Activated CD4-positive, alpha-beta T cell treated with anti-CD3 and anti-CD28 coated beads, Interleukin-2, amount 10 ng/mL, durations not matched to agents 7 days and 5 days (primary cell): ENCODE results near the gene RYR3. TPM values are rescaled to one million over a fixed set of nuclear protein-coding genes. Genes with fewer than 3 reads are reported as not detected.

Experiments used
- CTCF ChIA-PET: fragments of 350-600 bp; sonication (Branson Sonifier 250); formaldehyde crosslinking; loops from one replicate; lab custom pipeline; 2021; ENCODE audit warnings: antibody characterized with exemption; lab: Charles Lee
- POLR2A ChIA-PET: fragments of 350-600 bp; sonication (Branson Sonifier 250); formaldehyde crosslinking; loops from one replicate; lab custom pipeline; 2021; ENCODE audit warnings: antibody characterized with exemption; lab: Charles Lee
- DNase-seq: peaks from one replicate; pipeline ENCODE4 v3.0.0-alpha.2; 2020
- H3K27ac Mint-ChIP-seq: one replicate; pipeline ENCODE4 v1.8.0; 2021; ENCODE audit warnings: mild to moderate bottlenecking, moderate library complexity, mixed read lengths
- H3K27me3 Mint-ChIP-seq: one replicate; pipeline ENCODE4 v1.8.0; 2021; ENCODE audit warnings: mixed read lengths
- H3K36me3 Mint-ChIP-seq: one replicate; pipeline ENCODE4 v1.8.0; 2021; ENCODE audit warnings: low read depth, mixed read lengths
- H3K4me1 Mint-ChIP-seq: one replicate; pipeline ENCODE4 v1.8.0; 2021; ENCODE audit warnings: mixed read lengths
- H3K4me3 Mint-ChIP-seq: one replicate; pipeline ENCODE4 v1.8.0; 2021; ENCODE audit warnings: mild to moderate bottlenecking, moderate library complexity, mixed read lengths
- H3K9me3 Mint-ChIP-seq: one replicate; pipeline ENCODE4 v1.8.0; 2021; ENCODE audit warnings: mixed read lengths
- total RNA-seq, 2 experiments: library from RNA; stranded (reverse); gene quantifications; one replicate each; pipeline ENCODE4 v1.2.3, GENCODE V29; 2021

The RYR3 gene
- total RNA-seq, 2 experiments from 2014 or later, result not detected

DNA sequence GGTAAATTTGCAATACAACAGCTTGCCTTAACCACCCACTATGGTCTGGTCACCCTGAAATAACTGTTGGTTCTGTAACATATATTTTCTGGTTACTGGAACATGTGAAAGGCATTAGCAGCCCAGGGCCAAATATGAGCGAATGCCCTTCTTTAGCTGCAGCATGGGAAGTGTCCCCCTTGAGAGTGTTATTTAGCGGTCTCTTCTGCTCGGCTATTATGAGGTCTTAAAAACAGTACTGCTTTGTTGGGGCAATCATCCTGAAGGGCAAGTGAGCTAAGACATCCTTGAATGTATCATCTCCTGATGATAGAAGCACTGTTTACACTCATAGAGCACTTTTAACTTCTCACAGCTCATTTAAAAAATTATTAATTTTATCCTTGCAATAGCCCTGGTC lies 90.2 kb downstream of the RYR3 start:
- H3K27me3 Mint-ChIP-seq, result peaks cover 2% of the 10 kb centered on the region
- POLR2A ChIA-PET, result no interaction called here
- no peak overlapping the region for H3K27ac Mint-ChIP-seq
- CTCF ChIA-PET, result interaction anchor here (0.6 kb wide), 1 partner anchor 197 kb away, joined by 6 read pairs; no protein-coding TSS in a partner anchor
- H3K4me3 Mint-ChIP-seq, result no peak overlapping the region
- no peaks in the 10 kb centered on the region for H3K36me3 Mint-ChIP-seq
- no peaks in the 10 kb centered on the region for H3K4me1 Mint-ChIP-seq
- no peaks in the 10 kb centered on the region for H3K9me3 Mint-ChIP-seq
- DNase-seq, result no peak

DNA sequence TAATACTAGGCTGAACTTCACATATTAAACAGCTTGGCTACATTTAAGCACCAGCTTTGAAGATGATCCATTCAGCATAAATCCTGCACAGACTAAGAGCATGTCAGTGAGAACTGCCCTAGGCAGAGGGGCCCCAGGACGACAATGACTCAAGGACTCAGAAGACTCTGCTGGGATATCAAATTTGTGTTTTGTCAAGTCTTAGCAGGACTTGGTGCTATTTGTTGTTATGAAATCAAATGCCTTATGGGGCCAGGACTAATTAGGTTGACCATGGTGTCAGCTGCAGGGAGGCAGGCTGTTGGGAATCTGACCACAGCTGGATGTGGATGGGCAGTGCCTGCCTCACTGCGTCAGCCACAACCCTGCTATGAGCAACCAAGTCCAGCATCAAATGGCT lies 91.8 kb downstream of the RYR3 start:
- Mint-ChIP-seq H3K4me3 (no peak overlapping the region), H3K9me3 (no peaks in the 10 kb centered on the region), H3K36me3 (no peaks in the 10 kb centered on the region), H3K27ac (no peak overlapping the region), H3K27me3 (peaks cover 2% of the 10 kb centered on the region), H3K4me1 (no peaks in the 10 kb centered on the region)
- no peak for DNase-seq
- ChIA-PET POLR2A (no interaction called here), CTCF (no interaction called here)

DNA sequence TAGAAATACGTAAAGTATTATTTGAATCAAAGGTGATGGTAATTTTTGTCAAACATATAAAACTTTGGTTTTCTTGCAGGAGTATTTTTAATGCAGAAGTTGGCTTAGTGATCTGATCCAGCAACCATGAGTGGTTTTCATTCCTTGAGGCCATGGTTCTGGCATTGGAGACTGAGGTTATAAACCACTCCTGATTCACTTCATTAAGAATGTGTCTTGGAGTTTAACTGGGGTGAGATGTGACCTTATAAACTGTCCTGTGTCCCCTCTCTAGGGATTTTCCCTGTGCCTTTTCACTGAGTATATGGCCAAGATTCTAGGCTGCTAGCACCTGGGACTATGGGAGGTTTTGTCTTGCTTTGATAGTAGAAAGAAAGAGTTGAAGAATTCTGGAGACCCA lies 94.3 kb downstream of the RYR3 start:
- Mint-ChIP-seq H3K36me3 (no peaks in the 10 kb centered on the region), H3K9me3 (no peaks in the 10 kb centered on the region), H3K27me3 (peaks cover 2% of the 10 kb centered on the region), H3K4me3 (no peak overlapping the region), H3K4me1 (no peaks in the 10 kb centered on the region), H3K27ac (no peak overlapping the region)
- ChIA-PET CTCF (interaction anchor here (0.8 kb wide), 1 partner anchor 12 kb away, joined by 3 read pairs; no protein-coding TSS in a partner anchor), POLR2A (no interaction called here)
- DNase-seq, result no peak

DNA sequence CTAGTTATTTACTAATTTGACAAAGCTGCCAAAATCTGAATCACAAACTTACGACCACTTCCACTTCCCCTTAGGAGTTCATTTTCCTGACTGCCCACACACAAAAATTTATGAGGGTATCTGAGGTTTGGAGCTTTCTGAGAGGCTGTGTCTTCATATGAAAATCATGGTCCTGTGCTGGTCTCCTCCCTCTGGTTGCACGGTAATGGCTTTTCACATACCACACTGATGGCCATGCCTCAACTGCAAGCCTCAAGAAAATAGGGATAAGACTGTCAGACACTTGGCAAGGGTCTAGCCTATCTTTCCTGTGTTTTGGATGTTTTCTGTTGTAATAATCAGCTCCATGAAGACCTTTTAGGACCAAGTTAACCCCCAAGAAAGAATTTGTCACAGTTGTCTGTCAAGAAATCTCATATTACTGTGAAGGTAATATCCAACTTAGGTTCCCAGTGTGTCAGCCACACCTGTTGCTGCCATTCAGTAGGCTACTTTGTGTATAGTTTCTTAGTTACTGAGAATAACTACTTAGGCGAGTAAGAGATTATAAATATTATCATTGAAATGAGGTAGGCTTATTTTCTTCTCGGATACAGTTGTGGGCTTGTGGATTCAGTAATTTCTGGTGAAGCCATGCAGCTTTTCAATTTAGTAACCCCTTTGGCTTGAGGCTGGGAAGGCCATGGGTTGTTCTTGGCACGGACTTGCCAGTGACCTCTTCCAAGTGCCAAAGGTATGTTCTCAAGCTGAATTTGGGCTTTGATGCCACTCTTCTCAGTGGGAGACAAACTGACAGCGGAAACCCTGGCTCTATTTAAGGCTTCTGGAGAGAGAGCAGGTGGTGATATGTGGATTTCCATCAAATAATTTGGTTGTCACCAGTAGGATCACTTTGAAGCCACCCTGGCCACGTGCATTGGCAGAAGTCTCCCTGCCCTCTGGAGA lies 101.1 kb downstream of the RYR3 start:
- H3K27ac Mint-ChIP-seq, result no peak overlapping the region
- H3K4me3 Mint-ChIP-seq, result no peak overlapping the region
- ChIA-PET CTCF (no interaction called here), POLR2A (no interaction called here)
- H3K4me1 Mint-ChIP-seq, result no peaks in the 10 kb centered on the region
- DNase-seq, result no peak
- H3K36me3 Mint-ChIP-seq, result no peaks in the 10 kb centered on the region
- no peaks in the 10 kb centered on the region for H3K9me3 Mint-ChIP-seq
- H3K27me3 Mint-ChIP-seq, result peaks cover 3% of the 10 kb centered on the region

- DNase-seq, result no peak
- Mint-ChIP-seq H3K27ac (no peak overlapping the region), H3K9me3 (no peaks in the 10 kb centered on the region), H3K27me3 (peaks cover 11% of the 10 kb centered on the region), H3K4me3 (no peak overlapping the region), H3K36me3 (no peaks in the 10 kb centered on the region), H3K4me1 (no peaks in the 10 kb centered on the region)
- POLR2A ChIA-PET, result no interaction called here
- CTCF ChIA-PET, result no interaction called here
Measured at GRCh38 chr15:33419701-33420100, 108.9 kb downstream of the RYR3 start.

GRCh38 chr15:33424025-33424424 lies 113.3 kb downstream of the RYR3 start:
- Mint-ChIP-seq H3K27me3 (peaks cover 2% of the 10 kb centered on the region), H3K36me3 (no peaks in the 10 kb centered on the region), H3K27ac (no peak overlapping the region), H3K9me3 (no peaks in the 10 kb centered on the region), H3K4me1 (no peaks in the 10 kb centered on the region), H3K4me3 (no peak overlapping the region)
- DNase-seq, result no peak
- CTCF ChIA-PET, result no interaction called here
- POLR2A ChIA-PET, result no interaction called here

GRCh38 chr15:33425142-33425541 lies 114.4 kb downstream of the RYR3 start:
- Mint-ChIP-seq H3K4me3 (no peak overlapping the region), H3K9me3 (no peaks in the 10 kb centered on the region), H3K4me1 (no peaks in the 10 kb centered on the region), H3K36me3 (no peaks in the 10 kb centered on the region), H3K27me3 (peaks cover 2% of the 10 kb centered on the region), H3K27ac (no peak overlapping the region)
- ChIA-PET POLR2A (no interaction called here), CTCF (no interaction called here)
- DNase-seq, result no peak

GRCh38 chr15:33430577-33430976 lies 119.8 kb downstream of the RYR3 start:
- no peak overlapping the region for H3K4me3 Mint-ChIP-seq
- no peaks in the 10 kb centered on the region for H3K9me3 Mint-ChIP-seq
- no peaks in the 10 kb centered on the region for H3K27me3 Mint-ChIP-seq
- no peak for DNase-seq
- H3K27ac Mint-ChIP-seq, result no peak overlapping the region
- ChIA-PET POLR2A (no interaction called here), CTCF (no interaction called here)
- no peaks in the 10 kb centered on the region for H3K4me1 Mint-ChIP-seq
- H3K36me3 Mint-ChIP-seq, result no peaks in the 10 kb centered on the region

DNA sequence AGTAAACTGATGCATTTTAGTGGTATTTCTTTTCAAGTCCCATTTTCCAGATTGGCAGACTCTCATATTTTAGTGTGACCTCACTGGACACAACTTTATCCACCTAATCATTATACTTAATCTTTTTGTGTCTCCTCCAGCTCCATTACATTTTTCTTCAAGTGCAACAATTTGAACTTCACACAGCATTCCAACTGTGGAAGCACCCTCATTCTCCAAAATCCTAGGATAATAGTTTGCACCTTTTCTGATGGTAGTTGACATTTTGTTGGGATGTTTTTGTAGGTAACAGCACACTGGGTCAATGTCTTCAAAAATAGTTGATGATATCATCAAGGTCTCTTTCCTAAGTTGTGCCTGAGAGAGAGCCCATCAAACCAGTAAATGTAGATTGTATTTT lies 123.1 kb downstream of the RYR3 start:
- POLR2A ChIA-PET, result no interaction called here
- no peaks in the 10 kb centered on the region for H3K36me3 Mint-ChIP-seq
- CTCF ChIA-PET, result no interaction called here
- no peak overlapping the region for H3K4me3 Mint-ChIP-seq
- H3K27ac Mint-ChIP-seq, result no peak overlapping the region
- no peaks in the 10 kb centered on the region for H3K9me3 Mint-ChIP-seq
- no peak for DNase-seq
- no peaks in the 10 kb centered on the region for H3K4me1 Mint-ChIP-seq
- H3K27me3 Mint-ChIP-seq, result no peaks in the 10 kb centered on the region

GRCh38 chr15:33438396-33438795 lies 127.6 kb downstream of the RYR3 start:
- H3K4me1 Mint-ChIP-seq, result no peaks in the 10 kb centered on the region
- no peaks in the 10 kb centered on the region for H3K36me3 Mint-ChIP-seq
- peaks cover 4% of the 10 kb centered on the region for H3K27me3 Mint-ChIP-seq
- H3K4me3 Mint-ChIP-seq, result no peak overlapping the region
- H3K27ac Mint-ChIP-seq, result no peak overlapping the region
- no peak for DNase-seq
- CTCF ChIA-PET, result no interaction called here
- H3K9me3 Mint-ChIP-seq, result no peaks in the 10 kb centered on the region
- POLR2A ChIA-PET, result no interaction called here

- CTCF ChIA-PET, result no interaction called here
- no peaks in the 10 kb centered on the region for H3K9me3 Mint-ChIP-seq
Measured at GRCh38 chr15:33440900-33441299, 130.1 kb downstream of the RYR3 start.

DNA sequence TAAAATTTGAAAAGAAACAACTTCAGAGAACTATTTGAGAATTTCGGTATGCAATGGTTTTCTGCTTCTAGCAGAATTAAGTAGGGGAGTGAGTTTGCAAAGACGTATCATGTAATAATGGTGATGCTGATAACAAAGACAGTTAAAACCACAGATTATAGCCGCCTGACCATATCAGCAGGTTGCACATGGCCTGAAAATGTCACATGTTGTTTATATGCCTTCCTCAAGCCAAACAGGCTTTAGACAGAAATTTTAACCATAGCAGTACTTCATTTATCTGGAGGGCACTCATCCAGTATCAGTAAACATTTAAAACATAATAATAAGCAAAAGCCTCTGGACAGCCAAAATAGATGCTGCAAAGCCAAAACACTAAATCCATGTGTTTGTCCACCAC lies 131.7 kb downstream of the RYR3 start:
- DNase-seq, result no peak
- H3K27ac Mint-ChIP-seq, result no peak overlapping the region
- no peaks in the 10 kb centered on the region for H3K4me1 Mint-ChIP-seq
- H3K9me3 Mint-ChIP-seq, result no peaks in the 10 kb centered on the region
- no peak overlapping the region for H3K4me3 Mint-ChIP-seq
- CTCF ChIA-PET, result no interaction called here
- no peaks in the 10 kb centered on the region for H3K36me3 Mint-ChIP-seq
- POLR2A ChIA-PET, result no interaction called here
- peaks cover 19% of the 10 kb centered on the region for H3K27me3 Mint-ChIP-seq

More at GRCh38 chr15:33440900-33441299, 130.1 kb downstream of the RYR3 start:
- Mint-ChIP-seq H3K27ac (no peak overlapping the region), H3K27me3 (peaks cover 16% of the 10 kb centered on the region), H3K4me1 (no peaks in the 10 kb centered on the region), H3K4me3 (no peak overlapping the region), H3K36me3 (no peaks in the 10 kb centered on the region)
- DNase-seq, result no peak
- POLR2A ChIA-PET, result no interaction called here

DNA sequence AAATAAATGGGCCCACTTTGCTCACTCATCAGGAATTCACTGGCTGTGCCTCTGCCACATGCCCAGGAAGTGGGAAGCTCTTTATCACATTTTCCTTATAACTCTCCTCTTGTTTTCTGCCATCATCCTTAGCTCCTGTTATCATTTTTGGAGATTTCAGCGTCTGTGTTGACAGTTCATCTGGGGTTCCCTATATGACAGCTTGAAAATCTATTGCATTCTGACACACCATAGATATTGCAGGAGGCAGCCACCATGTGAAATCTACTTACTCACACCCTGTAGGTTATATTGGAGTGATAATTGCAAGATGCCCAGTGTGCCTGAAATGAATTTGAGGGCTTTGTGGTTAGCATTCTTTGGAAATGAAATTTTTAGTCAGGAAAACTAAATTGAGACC lies 132.9 kb downstream of the RYR3 start:
- no peaks in the 10 kb centered on the region for H3K9me3 Mint-ChIP-seq
- CTCF ChIA-PET, result no interaction called here
- DNase-seq, result no peak
- H3K27ac Mint-ChIP-seq, result no peak overlapping the region
- no peaks in the 10 kb centered on the region for H3K36me3 Mint-ChIP-seq
- H3K4me3 Mint-ChIP-seq, result no peak overlapping the region
- POLR2A ChIA-PET, result no interaction called here
- no peaks in the 10 kb centered on the region for H3K4me1 Mint-ChIP-seq
- peaks cover 24% of the 10 kb centered on the region for H3K27me3 Mint-ChIP-seq

DNA sequence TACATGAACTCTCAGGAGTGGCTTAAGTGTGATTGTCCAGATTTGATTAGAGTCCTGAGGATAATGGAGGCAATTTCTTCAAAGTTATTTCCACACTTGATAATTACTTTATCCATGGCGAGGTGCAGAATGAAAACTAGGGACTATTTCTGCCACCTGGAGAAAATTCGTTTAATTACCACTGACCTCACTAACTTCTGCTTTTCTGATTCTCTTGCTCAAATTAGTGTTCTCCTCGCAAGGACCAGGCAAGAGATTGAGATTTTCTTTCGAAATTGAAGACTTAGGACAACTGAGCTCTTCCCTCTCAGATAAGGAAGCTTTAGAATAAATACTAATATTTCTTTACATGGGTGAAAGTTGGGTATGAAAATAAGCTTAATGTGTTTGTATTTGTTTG lies 135.2 kb downstream of the RYR3 start:
- H3K36me3 Mint-ChIP-seq, result no peaks in the 10 kb centered on the region
- H3K27ac Mint-ChIP-seq, result no peak overlapping the region
- POLR2A ChIA-PET, result no interaction called here
- DNase-seq, result no peak
- no peaks in the 10 kb centered on the region for H3K9me3 Mint-ChIP-seq
- CTCF ChIA-PET, result no interaction called here
- no peaks in the 10 kb centered on the region for H3K4me1 Mint-ChIP-seq
- peaks cover 29% of the 10 kb centered on the region for H3K27me3 Mint-ChIP-seq
- H3K4me3 Mint-ChIP-seq, result no peak overlapping the region
